HEK293 (cell line): ENCODE measurements around the gene UGT1A7.
"Not testable (repeated sequence)": the region's sequence is repeated elsewhere in the genome, so short reads cannot be mapped to it uniquely, and the experiment has no call there.

ENCODE experiments used
- BCL11B ChIP-seq: fragments of 450-650 bp; formaldehyde crosslinking; IDR thresholded peaks from 2 replicates; pipeline ENCODE4 v1.5.1; 2016; ENCODE audit warnings: low read depth, missing biosample characterization, missing genetic modification characterization
- TCF7L2 ChIP-seq: IDR thresholded peaks from 2 replicates; pipeline ENCODE4 v1.6.1; 2011; ENCODE audit warnings: low read depth, mild to moderate bottlenecking, inconsistent platforms, low read length, moderate library complexity, borderline replicate concordance
- WT1 ChIP-seq: fragments of 450-650 bp; formaldehyde crosslinking; IDR thresholded peaks from 2 replicates; pipeline ENCODE4 v1.5.1; 2016; ENCODE audit warnings: missing biosample characterization, missing genetic modification characterization
- ZFP41 ChIP-seq: fragments of 450-650 bp; formaldehyde crosslinking; IDR thresholded peaks from 2 replicates; pipeline ENCODE4 v1.5.1; 2016; ENCODE audit warnings: missing biosample characterization, missing genetic modification characterization, borderline replicate concordance
- ZNF132 ChIP-seq: fragments of 450-650 bp; formaldehyde crosslinking; IDR thresholded peaks from 2 replicates; pipeline ENCODE4 v1.5.1; 2017; ENCODE audit warnings: missing biosample characterization, missing genetic modification characterization, borderline replicate concordance
- ZNF133 ChIP-seq: fragments of 450-650 bp; formaldehyde crosslinking; IDR thresholded peaks from 2 replicates; pipeline ENCODE4 v1.5.1; 2016; ENCODE audit warnings: missing biosample characterization, missing genetic modification characterization
- ZNF19 ChIP-seq: fragments of 450-650 bp; formaldehyde crosslinking; IDR thresholded peaks from 2 replicates; pipeline ENCODE4; 2016; ENCODE audit warnings: missing biosample characterization, missing genetic modification characterization, low read depth
- ZNF324 ChIP-seq: fragments of 450-650 bp; formaldehyde crosslinking; IDR thresholded peaks from 2 replicates; pipeline ENCODE4 v1.5.1; 2016; ENCODE audit warnings: missing biosample characterization, missing genetic modification characterization
- ZNF354C ChIP-seq: fragments of 450-650 bp; formaldehyde crosslinking; IDR thresholded peaks from 2 replicates; pipeline ENCODE4 v1.5.1; 2016; ENCODE audit warnings: missing biosample characterization, missing genetic modification characterization, low read depth, borderline replicate concordance
- ZNF660 ChIP-seq: fragments of 450-650 bp; IDR thresholded peaks from 2 replicates; pipeline ENCODE4 v1.5.1; 2018; ENCODE audit warnings: missing biosample characterization, mild to moderate bottlenecking, missing genetic modification characterization
- TF ChIP-seq, protein P1 (sequence below): fragments of 450-650 bp; formaldehyde crosslinking; IDR thresholded peaks from 2 replicates; pipeline ENCODE4 v1.5.1; 2016; ENCODE audit warnings: missing biosample characterization, missing genetic modification characterization
- TF ChIP-seq, protein P2 (sequence below): fragments of 450-650 bp; formaldehyde crosslinking; IDR thresholded peaks from 2 replicates; pipeline ENCODE4; 2016; ENCODE audit warnings: missing biosample characterization, missing genetic modification characterization
- TF ChIP-seq, protein P3 (sequence below): fragments of 450-650 bp; formaldehyde crosslinking; IDR thresholded peaks from 2 replicates; pipeline ENCODE4 v1.5.1; 2016; ENCODE audit warnings: missing biosample characterization, missing genetic modification characterization

- TF ChIP-seq, protein P1, sequence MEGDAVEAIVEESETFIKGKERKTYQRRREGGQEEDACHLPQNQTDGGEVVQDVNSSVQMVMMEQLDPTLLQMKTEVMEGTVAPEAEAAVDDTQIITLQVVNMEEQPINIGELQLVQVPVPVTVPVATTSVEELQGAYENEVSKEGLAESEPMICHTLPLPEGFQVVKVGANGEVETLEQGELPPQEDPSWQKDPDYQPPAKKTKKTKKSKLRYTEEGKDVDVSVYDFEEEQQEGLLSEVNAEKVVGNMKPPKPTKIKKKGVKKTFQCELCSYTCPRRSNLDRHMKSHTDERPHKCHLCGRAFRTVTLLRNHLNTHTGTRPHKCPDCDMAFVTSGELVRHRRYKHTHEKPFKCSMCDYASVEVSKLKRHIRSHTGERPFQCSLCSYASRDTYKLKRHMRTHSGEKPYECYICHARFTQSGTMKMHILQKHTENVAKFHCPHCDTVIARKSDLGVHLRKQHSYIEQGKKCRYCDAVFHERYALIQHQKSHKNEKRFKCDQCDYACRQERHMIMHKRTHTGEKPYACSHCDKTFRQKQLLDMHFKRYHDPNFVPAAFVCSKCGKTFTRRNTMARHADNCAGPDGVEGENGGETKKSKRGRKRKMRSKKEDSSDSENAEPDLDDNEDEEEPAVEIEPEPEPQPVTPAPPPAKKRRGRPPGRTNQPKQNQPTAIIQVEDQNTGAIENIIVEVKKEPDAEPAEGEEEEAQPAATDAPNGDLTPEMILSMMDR, result not testable (repeated sequence)
- TF ChIP-seq WT1; ZNF132 (tag by site-specific recombination); ZNF324 (tag by site-specific recombination); ZFP41 (tag by site-specific recombination); ZNF354C (tag by site-specific recombination); ZNF660 (tag by site-specific recombination); TCF7L2; ZNF19 (tag by site-specific recombination); ZNF133; BCL11B (tag by site-specific recombination): not testable (repeated sequence)
- TF ChIP-seq, protein P2, sequence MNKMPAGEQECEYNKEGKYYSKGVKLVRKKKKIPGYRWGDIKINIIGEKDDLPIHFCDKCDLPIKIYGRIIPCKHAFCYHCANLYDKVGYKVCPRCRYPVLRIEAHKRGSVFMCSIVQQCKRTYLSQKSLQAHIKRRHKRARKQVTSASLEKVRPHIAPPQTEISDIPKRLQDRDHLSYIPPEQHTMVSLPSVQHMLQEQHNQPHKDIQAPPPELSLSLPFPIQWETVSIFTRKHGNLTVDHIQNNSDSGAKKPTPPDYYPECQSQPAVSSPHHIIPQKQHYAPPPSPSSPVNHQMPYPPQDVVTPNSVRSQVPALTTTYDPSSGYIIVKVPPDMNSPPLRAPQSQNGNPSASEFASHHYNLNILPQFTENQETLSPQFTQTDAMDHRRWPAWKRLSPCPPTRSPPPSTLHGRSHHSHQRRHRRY (tag by site-specific recombination), result not testable (repeated sequence)
- TF ChIP-seq, protein P3, sequence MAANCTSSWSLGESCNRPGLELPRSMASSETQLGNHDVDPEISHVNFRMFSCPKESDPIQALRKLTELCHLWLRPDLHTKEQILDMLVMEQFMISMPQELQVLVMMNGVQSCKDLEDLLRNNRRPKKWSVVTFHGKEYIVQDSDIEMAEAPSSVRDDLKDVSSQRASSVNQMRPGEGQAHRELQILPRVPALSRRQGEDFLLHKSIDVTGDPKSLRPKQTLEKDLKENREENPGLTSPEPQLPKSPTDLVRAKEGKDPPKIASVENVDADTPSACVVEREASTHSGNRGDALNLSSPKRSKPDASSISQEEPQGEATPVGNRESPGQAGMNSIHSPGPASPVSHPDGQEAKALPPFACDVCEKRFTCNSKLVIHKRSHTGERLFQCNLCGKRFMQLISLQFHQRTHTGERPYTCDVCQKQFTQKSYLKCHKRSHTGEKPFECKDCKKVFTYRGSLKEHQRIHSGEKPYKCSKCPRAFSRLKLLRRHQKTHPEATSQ (tag by site-specific recombination), result not testable (repeated sequence)
Measured at GRCh38 chr2:233751212-233752009, 69.7 kb downstream of the UGT1A7 start.
